ENCODE data around the gene CEMIP2.

DNA sequence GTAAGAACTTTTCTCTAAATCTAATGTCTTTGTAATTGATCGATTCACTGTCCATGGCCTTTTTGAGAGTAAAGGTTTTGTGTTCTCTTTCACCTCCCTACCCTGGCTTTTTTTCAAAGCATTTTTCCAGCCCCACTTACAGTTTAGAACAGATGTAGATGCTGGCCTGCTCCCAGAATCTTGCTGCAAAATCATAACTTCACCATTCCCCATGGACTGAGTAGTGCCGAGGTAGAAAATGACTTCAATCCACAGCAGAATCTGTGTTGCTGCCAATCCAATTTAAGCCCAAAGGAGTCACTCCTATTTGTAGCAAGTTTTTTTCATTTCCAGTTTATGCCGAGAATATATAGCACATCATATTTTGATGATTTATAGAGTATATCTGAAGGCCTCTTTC is 46.5 kb upstream of the CEMIP2 start:
- TF ChIP-seq, protein P1, sequence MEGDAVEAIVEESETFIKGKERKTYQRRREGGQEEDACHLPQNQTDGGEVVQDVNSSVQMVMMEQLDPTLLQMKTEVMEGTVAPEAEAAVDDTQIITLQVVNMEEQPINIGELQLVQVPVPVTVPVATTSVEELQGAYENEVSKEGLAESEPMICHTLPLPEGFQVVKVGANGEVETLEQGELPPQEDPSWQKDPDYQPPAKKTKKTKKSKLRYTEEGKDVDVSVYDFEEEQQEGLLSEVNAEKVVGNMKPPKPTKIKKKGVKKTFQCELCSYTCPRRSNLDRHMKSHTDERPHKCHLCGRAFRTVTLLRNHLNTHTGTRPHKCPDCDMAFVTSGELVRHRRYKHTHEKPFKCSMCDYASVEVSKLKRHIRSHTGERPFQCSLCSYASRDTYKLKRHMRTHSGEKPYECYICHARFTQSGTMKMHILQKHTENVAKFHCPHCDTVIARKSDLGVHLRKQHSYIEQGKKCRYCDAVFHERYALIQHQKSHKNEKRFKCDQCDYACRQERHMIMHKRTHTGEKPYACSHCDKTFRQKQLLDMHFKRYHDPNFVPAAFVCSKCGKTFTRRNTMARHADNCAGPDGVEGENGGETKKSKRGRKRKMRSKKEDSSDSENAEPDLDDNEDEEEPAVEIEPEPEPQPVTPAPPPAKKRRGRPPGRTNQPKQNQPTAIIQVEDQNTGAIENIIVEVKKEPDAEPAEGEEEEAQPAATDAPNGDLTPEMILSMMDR (IDR thresholded peaks at IDR 0.05) = no peak
- TF ChIP-seq, protein P2, sequence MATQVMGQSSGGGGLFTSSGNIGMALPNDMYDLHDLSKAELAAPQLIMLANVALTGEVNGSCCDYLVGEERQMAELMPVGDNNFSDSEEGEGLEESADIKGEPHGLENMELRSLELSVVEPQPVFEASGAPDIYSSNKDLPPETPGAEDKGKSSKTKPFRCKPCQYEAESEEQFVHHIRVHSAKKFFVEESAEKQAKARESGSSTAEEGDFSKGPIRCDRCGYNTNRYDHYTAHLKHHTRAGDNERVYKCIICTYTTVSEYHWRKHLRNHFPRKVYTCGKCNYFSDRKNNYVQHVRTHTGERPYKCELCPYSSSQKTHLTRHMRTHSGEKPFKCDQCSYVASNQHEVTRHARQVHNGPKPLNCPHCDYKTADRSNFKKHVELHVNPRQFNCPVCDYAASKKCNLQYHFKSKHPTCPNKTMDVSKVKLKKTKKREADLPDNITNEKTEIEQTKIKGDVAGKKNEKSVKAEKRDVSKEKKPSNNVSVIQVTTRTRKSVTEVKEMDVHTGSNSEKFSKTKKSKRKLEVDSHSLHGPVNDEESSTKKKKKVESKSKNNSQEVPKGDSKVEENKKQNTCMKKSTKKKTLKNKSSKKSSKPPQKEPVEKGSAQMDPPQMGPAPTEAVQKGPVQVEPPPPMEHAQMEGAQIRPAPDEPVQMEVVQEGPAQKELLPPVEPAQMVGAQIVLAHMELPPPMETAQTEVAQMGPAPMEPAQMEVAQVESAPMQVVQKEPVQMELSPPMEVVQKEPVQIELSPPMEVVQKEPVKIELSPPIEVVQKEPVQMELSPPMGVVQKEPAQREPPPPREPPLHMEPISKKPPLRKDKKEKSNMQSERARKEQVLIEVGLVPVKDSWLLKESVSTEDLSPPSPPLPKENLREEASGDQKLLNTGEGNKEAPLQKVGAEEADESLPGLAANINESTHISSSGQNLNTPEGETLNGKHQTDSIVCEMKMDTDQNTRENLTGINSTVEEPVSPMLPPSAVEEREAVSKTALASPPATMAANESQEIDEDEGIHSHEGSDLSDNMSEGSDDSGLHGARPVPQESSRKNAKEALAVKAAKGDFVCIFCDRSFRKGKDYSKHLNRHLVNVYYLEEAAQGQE (IDR thresholded peaks at IDR 0.05; ENCODE audit: insufficient read depth in 1 of 2, low read depth in 2 of 2, low read length in 1 of 2) = no peak
- no peak for TF ChIP-seq POLR2AphosphoS5 (IDR thresholded peaks at IDR 0.05; ENCODE audit: low read depth, low read length)

Measured in Panc1 (cell line).